ENCODE results near the gene RFX4.

Gene RFX4

DNA sequence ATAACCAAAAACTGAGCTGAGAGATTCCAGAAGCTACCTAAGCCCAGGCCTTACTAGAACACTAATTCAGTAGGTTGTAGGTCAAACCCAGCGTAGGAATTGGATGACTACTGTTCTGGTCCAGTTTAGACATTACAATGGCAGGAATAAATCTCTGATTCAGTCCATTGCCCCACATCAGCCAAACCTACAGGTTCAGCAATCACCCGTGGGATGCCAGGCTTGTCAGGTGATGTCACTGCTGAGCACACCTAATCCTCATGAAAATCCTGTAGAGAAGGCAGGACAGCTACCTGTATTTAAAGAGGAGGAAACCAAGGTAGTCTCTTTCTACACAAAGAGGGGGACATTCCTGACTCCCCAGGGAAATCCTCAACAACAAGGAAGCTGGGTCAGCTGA lies 63.7 kb downstream of the RFX4 start:
- DNase-seq (ENCODE audit: low read depth in 2 of 2) = no peak

DNA sequence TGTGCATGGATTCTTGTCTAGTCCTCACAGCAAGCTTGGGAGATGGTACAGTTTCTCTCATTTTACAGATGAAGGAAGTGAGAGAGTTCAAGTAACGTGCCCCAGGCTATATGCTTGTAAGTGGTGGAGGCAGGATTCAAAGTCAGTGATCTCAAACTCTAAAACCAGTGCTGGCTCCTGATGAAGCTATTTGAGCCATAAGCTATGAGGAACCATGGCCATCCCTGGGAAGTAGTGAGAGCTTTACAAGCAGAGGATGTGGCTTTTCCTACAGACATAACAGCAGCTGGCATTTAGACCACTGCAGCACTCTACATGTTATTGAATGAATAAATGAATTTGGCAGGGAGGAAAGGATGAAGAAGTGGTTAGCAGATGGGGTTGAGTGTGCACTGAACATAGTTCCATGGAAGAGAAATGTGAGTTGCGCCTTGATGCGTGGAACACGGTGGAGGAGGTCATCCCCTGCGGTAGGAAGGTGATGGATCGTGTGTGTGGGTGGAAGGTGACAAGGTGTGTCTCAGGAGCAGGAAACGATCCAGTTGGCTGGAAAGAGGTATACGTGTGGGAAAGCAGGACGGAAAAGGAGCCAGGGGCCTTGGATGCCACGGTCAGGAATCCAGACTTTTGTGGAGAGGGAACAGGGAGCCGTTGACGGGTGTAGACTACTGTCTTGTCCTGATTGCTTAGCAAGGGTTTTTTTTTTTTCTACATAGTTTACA lies 65.2 kb downstream of the RFX4 start:
- no peak for DNase-seq (ENCODE audit: low read depth in 2 of 2)

DNA sequence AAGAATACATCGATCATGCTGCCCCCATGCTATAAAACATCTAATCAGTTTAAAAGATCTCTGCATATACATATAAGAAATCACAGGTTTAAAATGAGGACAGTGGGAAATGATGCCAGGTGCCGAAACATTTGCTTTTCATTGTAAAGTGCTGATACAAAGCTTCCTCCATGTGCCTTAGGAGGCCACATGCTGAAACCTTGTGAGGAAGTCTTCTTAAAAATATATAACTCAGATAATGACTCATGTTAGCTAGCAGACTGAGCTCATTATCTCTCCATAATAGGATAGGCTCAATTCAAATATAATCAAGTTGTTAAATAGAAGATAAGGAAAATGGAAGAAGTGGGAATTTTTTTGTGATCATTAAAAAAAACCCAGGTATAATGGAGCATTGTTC lies 65.9 kb downstream of the RFX4 start:
- no peak for DNase-seq (ENCODE audit: low read depth in 2 of 2)

DNA sequence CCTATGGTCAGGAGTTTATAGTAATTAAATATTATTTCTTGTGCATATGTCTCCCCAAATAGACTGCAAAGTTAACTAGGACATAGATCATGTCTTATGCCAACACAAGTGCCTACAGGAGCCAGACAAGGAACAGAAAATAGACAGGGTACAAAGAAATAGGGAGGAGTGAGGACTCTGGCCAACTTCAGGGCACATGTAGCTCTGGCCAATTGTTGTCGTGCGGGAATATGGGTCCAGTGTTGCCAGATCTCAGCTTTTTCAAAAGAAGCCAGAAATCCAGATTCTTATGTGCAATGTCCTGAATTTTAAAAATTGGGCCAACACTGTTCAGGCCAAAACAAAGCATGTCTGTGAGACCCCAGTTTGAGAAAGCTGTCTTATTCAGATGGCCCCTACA lies 68.7 kb downstream of the RFX4 start:
- DNase-seq (ENCODE audit: low read depth in 2 of 2) = no peak

DNA sequence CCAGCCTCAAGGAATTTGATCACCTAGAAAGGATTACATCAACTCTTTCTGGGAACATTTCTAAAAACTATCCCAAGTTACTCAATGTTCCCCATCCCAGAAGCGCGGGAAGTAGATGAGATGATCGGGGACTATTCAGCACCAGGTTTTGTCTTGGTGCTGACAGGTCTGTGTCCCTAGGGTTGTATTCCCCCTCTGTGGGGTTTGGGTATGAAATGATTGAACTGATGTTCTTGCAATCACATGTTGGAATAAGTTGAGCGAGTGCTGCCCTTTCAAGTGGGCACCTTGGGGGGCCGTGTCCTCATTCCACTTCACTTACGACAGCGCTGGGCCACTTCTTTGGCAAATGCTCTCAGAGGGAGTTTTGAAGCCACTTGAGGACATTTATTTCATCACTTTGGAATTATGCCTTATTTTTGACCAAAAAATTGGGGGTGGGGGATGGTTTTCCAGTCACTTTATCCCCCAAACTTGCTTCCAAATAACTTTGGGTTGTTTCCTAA lies 69.8 kb downstream of the RFX4 start:
- DNase-seq (ENCODE audit: low read depth in 2 of 2) = no peak

DNA sequence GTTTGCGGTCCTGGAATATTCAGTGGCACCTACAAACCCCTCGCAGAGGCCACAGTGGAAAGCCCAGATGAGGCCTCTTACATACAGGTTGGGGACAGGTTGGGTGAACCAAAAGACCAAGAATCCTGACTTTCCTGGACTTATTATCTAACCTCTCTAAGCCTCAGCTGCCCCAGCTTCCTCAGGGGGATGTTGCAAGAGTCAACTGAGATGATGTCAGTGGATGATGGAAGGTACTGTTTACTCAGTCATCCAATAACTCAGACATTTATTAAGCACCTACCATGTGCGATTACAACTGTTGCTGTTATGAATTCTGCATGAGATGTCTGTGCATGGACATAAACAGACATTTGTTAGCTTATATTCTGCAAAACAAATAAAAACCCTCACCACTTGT lies 72.8 kb downstream of the RFX4 start:
- no peak for DNase-seq (ENCODE audit: low read depth in 2 of 2)

DNA sequence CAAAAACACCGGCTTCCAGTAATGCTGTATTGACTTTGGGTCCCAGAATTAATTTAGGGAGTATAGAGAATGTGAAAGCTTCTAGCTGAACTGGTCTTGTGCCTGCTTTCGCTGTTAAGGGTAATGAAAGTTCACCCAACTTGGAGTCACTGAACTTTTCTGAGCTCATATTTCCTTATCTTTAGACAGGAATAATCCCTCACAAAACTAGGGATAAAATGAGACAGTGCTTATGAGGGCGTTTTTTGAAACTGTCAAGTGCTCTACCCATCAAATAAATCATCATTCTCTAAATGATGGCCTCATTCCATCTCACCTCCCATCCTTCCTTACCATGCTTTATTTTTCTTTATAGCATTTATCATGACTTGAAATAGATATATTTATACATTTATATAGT lies 74.7 kb downstream of the RFX4 start:
- DNase-seq (ENCODE audit: low read depth in 2 of 2) = no peak

DNA sequence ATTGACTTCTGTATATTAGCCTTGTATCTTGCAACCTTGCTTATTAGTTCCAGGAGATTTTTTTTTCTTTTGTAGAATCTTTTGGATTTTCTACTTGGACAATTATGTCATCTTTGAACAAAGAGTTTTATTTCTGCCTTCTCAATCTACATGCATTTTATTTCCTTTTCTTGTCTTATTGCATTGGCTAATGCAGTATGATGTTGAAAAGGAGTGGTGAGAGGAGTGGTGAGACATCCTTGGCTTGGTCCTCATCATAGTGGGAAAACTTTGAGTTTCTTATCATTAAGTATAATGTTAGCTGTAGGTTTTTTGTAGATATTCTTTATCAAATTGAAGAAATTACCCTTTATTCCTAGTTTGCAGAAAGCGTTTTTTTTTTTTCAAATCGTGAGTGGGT lies 80.6 kb downstream of the RFX4 start:
- DNase-seq (ENCODE audit: low read depth in 2 of 2) = no peak

DNA sequence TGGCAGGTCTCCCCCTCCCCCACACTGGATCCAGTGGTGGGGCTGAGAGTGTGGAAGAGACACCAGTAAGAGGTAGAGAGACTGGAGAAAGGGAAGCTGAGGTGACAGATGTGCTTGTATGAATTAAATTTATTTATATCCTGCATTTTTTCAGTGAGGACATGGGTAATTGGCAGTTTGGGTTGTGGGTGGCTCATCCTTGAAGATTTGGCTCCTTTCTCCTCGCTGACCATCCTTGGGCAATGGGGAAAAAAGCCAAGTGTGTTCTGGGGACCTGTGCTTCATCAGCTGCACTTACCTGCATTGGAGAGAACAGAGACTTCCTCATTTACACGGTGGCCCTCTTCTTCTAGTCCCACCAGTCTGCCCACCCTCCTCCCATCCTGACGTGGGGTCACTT lies 86.4 kb downstream of the RFX4 start:
- DNase-seq (ENCODE audit: low read depth in 2 of 2) = no peak

DNA sequence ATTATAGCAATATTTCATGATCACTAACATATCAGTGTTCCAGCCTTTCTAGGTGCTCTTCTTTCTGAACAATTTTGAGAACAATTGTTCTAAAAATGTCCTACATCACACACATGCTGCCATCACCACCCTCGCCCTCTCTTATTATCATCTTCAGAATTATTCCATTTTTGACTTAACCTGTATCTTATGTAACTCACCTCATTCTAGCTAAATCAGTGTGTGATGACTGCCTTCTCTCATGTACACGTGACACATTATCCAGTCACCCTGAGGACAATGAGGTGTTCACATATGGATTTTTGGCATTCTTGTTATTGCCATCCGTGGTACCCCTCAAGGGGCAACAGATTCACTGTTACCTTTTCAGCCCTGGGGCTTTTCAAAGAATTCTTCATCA lies 87.3 kb downstream of the RFX4 start:
- no peak for DNase-seq (ENCODE audit: low read depth in 2 of 2)

DNA sequence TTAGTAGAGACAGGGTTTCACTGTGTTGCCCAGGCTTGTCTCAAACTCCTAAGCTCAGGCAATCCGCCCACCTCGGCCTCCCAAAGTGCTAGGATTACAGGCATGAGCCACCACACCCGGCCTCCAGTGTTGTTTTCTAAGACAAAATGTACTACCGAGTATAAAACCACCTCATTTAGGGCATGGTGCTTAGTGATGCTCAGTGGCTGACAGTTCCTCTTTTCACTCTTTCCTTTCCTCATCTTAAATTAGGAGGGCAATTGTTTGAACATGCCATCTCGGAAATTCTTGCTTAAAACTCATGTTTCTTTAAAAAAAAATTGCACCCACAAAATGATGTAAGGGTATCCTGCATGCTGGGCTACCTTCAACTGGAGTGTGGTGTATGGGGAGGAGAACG lies 89.0 kb downstream of the RFX4 start:
- DNase-seq (ENCODE audit: low read depth in 2 of 2) = no peak

DNA sequence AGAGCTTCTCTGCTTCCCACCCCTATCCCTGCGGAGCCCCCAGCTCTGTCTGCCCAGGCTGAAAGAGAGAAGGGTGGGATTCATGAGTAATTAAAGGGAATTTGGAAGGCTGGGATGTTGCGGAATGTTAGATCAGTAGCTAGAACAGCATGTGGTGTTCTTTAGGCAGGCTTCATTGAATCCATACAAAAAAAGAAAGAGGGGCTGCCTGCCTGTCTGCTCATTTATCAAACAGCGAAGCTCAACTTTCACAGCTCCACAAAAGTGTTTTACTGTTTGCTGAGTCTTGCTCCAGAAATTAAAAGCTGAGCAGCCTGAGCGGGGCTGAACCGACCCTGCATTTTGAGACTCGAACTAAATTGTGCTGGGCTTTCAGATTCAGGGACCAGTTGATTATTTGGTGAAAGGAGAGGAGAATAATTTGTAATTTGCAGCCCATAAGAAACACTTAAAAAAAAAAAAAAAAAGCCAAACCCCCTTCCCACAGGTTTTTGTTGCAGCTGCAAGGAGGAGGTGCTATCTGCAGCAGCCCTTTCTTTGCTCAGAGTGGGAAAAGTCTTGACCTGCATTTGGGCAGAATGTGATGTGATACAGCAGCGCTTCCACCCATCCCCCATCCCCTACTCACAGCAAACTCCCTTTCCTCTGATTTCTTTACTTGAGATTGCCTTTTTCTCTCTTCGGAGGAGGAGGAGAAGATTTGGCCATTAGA lies 89.7 kb downstream of the RFX4 start:
- DNase-seq (ENCODE audit: low read depth in 2 of 2) = no peak

DNA sequence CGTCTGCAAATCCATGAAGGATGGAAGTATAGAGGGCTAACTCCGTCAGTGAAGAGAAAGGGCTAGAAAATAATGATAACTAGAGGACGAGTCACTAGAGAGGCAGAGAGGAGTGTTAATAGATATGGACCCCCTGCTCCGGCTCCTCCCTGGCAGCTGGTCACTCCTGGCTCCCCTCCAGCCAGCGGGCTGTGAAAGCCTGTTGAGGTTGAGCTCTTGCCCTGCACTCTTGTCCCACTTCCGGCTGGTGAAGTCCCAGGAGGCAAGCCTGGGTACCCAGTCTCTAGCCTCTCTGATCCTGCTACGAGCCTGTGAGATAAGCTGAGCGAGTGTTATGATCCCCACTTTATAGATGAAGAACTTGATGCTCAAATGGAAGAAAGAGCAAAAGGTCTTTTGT lies 90.3 kb downstream of the RFX4 start:
- DNase-seq (ENCODE audit: low read depth in 2 of 2) = no peak

DNA sequence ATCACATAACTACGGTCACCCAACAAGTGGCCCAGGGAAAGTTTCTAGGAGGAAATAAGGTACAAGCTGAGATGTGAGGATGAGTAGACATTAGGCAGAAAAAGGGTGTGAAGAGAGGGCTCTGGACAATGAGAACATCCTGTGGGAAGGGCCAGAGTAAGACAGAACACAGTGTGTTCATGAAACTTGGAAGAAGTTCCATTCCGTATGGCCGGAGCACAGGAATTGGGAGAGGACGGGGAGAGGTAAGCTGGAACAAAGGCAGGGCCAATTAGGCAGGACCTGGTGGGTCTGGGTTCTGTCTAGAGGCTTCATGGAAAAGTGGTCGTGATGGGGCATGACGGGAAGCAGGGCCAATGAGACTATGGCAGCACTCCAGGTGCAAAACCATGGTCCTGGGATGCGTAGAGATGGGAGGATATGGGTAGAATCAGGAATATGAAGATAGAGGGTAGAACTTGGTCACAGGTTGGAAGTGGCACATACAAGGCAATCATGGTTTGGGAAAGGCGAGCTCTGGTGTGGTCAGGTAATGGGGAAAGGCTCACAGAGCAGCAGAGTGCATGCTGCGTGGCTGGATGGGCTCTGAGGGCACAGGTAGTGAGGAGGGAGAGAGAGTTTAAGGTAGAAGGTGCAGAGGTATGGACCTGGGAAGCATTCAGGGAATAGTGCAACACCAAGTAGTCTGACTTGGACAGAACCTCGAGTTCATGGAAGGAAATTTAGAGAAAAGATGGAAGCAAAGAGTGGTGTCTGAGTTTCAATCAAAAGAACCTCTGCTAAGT lies 93.0 kb downstream of the RFX4 start:
- DNase-seq (ENCODE audit: low read depth in 2 of 2) = no peak

DNA sequence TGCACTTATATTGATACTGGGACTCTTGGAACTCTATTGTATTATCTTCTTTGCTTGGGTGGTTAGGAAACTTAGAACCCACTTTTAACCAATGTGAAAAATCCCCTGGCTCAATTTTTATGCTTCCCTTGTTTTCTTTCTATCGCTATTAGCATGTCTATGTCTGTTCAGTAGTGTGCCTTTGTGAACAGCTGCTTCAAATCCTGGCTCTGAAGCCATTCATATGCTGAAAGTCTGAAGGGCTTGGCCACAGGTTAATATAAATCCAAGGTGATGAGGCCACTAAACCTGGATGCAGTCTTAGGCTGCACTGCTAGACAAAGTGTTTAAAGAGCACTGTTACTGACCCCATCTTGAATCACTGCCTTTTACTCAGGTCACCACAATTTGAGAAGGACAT lies 96.8 kb downstream of the RFX4 start:
- DNase-seq (ENCODE audit: low read depth in 2 of 2) = no peak

DNA sequence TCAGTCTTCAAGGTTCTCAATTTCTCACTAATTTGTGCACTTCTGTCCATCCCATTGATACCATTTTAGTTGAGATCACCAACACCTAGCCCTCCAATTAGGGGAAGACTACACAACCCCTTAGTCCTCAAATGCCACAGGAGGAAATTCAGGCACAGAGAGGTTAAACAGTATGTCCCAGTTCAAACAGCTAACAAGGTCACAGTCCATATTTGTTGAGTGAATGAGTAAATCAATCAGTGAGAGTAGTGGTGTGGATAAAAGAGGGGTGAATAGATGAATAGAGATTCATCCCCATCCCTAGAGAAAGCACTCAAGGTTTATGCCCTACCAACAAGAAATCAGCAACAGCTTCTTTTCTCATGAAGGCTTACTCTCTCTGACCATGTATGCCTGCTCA lies 97.5 kb downstream of the RFX4 start:
- DNase-seq (ENCODE audit: low read depth in 2 of 2) = no peak

DNA sequence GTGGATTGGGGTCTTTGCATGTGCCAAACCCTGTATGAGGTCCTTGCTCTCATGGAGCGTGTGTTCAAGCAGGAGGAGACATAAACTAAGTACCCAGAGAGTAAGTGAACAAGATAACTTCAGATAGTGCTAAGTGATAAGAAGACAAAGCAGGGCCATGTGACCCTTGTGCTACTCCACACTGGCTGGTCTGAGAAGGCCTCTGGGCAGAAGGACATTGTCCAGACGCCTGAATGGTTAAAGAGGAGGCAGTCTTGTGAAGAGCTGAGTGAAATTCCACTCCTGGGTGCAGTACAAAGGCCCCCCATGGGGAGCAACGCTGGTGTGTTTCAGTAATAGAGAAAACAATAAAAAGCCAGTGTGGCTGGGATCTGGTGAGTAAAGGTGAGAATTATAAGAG lies 98.4 kb downstream of the RFX4 start:
- no peak for DNase-seq (ENCODE audit: low read depth in 2 of 2)

DNA sequence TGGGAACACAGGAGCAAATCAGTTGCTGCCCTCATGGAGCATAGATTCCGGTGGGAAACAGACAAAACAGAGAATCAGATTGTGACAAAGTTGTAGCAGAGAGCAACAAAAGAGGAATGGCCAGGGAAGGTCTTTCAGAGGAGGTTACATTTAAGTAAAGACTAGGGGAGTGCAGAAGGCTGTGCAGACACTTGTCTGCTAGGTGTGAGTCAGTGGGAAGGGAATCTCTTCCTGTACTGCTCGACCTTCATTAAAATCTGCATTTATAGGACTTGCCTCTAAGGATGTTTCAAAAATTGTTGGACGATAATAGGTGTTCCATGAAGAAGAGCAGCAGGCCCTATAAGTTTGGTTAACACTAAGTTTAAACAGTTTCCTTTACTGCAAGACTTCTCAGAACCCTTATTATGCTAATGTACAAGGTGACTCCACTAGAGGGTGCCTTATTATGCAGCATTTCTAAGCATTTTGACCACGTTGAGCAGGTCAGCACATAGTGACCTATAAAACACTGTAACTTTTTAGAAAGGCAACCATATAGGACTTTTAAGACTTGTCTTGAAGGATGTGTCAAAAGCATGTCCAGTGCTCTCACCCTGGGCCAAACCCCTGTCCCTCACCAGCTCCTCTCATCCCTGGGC lies 99.9 kb downstream of the RFX4 start:
- no peak for DNase-seq (ENCODE audit: low read depth in 2 of 2)

DNA sequence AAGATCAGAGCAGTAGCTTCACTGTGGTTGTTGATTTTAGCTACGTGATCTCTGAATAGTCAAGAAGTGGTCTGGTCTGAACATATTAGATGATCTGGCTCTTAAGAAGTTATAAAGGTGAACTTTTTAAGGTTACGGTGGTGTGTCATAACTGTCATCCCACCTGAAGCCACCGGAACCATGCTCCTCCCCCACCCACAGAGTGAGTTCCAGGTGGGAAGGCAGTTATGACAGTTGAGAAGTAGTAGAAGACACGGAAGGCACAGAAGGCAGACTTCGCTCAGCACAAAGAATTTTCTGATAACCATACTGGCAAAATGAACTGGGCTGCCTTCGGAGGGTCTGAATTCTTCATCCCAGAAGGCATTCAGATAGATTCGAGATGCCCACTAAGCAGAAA lies 101.7 kb downstream of the RFX4 start:
- no peak for DNase-seq (ENCODE audit: low read depth in 2 of 2)

DNA sequence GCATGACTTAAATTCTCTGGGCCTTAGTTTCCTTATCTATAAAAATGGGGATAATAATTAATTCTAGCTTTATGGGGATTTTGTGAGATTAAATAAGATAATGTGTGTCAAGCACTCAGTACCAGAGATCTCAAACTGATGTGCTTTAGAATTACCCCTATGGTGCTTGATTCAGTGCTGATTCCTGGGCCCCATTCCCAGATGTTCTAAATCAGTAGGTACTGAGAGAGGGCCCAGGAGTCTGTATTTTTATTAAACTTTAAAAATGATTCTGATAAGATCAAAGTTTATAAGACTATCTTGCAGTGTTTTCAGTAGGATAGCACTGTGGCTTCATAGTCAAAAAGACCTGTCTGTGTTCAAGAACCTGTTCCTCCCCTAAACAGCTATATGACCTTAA lies 102.6 kb downstream of the RFX4 start:
- no peak for DNase-seq (ENCODE audit: low read depth in 2 of 2)

DNA sequence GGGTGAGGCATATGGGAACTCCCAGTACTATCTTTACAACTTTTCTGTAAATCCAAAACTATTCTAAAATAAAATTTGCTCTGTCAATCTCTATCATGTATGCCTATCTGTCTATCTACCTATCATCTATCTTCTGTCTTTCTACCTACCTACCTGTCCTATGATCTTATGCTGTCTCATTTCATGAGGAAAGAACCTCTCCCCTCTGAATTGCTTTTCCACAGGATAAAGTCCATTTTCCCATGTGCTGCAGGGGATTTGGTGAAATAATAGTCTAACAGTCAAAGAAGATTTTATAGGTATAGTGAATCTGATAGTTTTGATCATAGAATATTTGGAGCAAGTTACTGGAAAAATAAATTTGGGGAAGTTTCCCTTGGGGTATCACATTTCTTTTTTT lies 104.9 kb downstream of the RFX4 start:
- DNase-seq (ENCODE audit: low read depth in 2 of 2) = no peak

DNA sequence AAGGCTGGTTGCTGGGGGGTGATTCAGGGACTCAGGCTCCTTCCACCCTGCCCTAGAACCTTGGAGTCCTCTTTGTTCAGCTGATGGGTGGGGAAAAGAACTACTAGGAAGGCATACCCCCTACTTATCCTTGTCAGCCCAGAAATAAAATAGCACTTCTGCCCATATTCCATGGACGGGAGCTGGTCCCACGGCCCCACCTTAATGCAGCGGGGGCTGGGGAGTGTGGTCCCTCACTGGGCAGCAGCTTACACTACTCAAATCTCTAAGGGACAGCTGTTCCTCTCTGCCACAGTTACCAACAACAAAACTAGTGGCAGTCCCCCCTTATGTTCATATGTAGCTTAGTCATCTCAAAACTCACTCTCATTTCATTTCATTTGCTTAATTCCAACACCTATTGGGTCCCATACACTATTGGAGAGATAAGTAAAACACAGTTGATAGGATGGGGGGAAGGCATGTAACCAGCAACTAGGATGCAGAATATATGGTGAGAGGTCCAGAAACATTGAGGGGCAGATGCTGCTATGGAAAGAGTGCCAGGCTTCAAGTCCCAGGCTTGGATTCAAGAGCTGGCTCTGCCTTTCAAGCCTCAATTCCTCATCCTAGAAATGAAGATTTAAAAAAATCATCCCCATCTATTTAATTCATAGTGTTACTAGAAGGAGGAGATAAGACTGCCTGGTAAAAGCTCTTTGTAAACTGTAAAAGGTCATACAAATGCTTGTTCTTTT lies 107.9 kb downstream of the RFX4 start:
- DNase-seq (ENCODE audit: low read depth in 2 of 2) = no peak
